GM21576 (cell line): ENCODE data around the gene XXYLT1.
"Not testable (repeated sequence)": the region's sequence is repeated elsewhere in the genome, so short reads cannot be mapped to it uniquely, and the experiment has no call there.

Experiments
- ATAC-seq: cut with Tn5 transposase; IDR thresholded peaks from one replicate; pipeline ENCODE4 v1.9.1; 2021; ENCODE audit warnings: mild to moderate bottlenecking, moderate library complexity; ENCODE audit not compliant: unreplicated experiment

The XXYLT1 gene

GRCh38 chr3:195228886-195229285 is 42.1 kb downstream of the XXYLT1 start:
- not testable (repeated sequence) for ATAC-seq

- no peak for ATAC-seq
These were observed 43.1 kb downstream of the XXYLT1 start for GRCh38 chr3:195227871-195228270.

- ATAC-seq = no peak
These were observed 44.0 kb downstream of the XXYLT1 start for GRCh38 chr3:195226900-195227447.

- ATAC-seq = no peak
These were observed 44.5 kb downstream of the XXYLT1 start for GRCh38 chr3:195226445-195226844.

GRCh38 chr3:195224980-195225580 is 45.9 kb downstream of the XXYLT1 start:
- no peak for ATAC-seq

GRCh38 chr3:195224156-195224979 is 46.6 kb downstream of the XXYLT1 start:
- no peak for ATAC-seq

GRCh38 chr3:195221876-195222617 is 48.9 kb downstream of the XXYLT1 start:
- ATAC-seq = no peak

- no peak for ATAC-seq
These were observed 49.7 kb downstream of the XXYLT1 start for GRCh38 chr3:195221015-195221853.

- ATAC-seq = no peak
These were observed 51.4 kb downstream of the XXYLT1 start for GRCh38 chr3:195219351-195220230.

GRCh38 chr3:195218331-195218730 is 52.6 kb downstream of the XXYLT1 start:
- ATAC-seq = not testable (repeated sequence)

- ATAC-seq = not testable (repeated sequence)
These were observed 55.4 kb downstream of the XXYLT1 start for GRCh38 chr3:195215576-195215975.

- no peak for ATAC-seq
These were observed 56.6 kb downstream of the XXYLT1 start for GRCh38 chr3:195214381-195214780.

- ATAC-seq = no peak
These were observed 57.2 kb downstream of the XXYLT1 start for GRCh38 chr3:195213639-195214315.

- ATAC-seq = no peak
These were observed 58.1 kb downstream of the XXYLT1 start for GRCh38 chr3:195212749-195213375.

- no peak for ATAC-seq
These were observed 58.8 kb downstream of the XXYLT1 start for GRCh38 chr3:195212033-195212748.

GRCh38 chr3:195210266-195210973 is 60.5 kb downstream of the XXYLT1 start:
- no peak for ATAC-seq

- ATAC-seq = no peak
These were observed 61.1 kb downstream of the XXYLT1 start for GRCh38 chr3:195209847-195210265.
